Activated CD4-positive, alpha-beta T cell treated with anti-CD3 and anti-CD28 coated beads, Interleukin-2, amount 10 ng/mL, durations not matched to agents 24 days and 14 days (primary cell): ENCODE measurements around the gene RNF223. TPM values are rescaled to one million over a fixed set of nuclear protein-coding genes. Genes with fewer than 3 reads are reported as not detected.

Experiments used
- DNase-seq: peaks from one replicate; pipeline ENCODE4 v3.0.0; 2022
- H3K27ac Mint-ChIP-seq: one replicate; pipeline ENCODE4 v1.8.0; 2022; ENCODE audit warnings: mild to moderate bottlenecking, mixed read lengths
- H3K27me3 Mint-ChIP-seq: one replicate; pipeline ENCODE4 v1.8.0; 2022; ENCODE audit warnings: mixed read lengths
- H3K36me3 Mint-ChIP-seq: one replicate; pipeline ENCODE4 v1.8.0; 2022; ENCODE audit warnings: low read depth, mild to moderate bottlenecking, mixed read lengths
- H3K4me1 Mint-ChIP-seq: one replicate; pipeline ENCODE4 v1.8.0; 2021; ENCODE audit warnings: mixed read lengths
- H3K4me3 Mint-ChIP-seq: one replicate; pipeline ENCODE4 v1.8.0; 2022; ENCODE audit warnings: mild to moderate bottlenecking, moderate library complexity, mixed read lengths
- H3K9me3 Mint-ChIP-seq: one replicate; pipeline ENCODE4 v1.8.0; 2021; ENCODE audit warnings: mixed read lengths
- intact Hi-C: fragments of 100-400 bp; cut with micrococcal nuclease; formaldehyde crosslinking; loops from one replicate; pipeline ENCODE4 v1.15.1; 2023
- total RNA-seq: library from RNA; stranded (reverse); gene quantifications from 2 replicates; pipeline ENCODE4 v1.2.3, GENCODE V29; 2022

The RNF223 gene
- total RNA-seq, result not detected in 2 replicates

GRCh38 chr1:1073743-1074587 is at the start of gene RNF223:
Gene RNF223, minus strand, starts transcription at chr1:1074306. Its CDS starts 1,740 bp downstream, at chr1:1072566.
- no peaks in the 10 kb centered on the region for H3K27me3 Mint-ChIP-seq
- intact Hi-C loops, result no loop called here
- H3K27ac Mint-ChIP-seq, result no peak within 1 kb of the TSS
- no peaks in the 10 kb centered on the region for H3K9me3 Mint-ChIP-seq
- no peaks in the 10 kb centered on the region for H3K36me3 Mint-ChIP-seq
- H3K4me3 Mint-ChIP-seq, result no peak within 1 kb of the TSS
- H3K4me1 Mint-ChIP-seq, result no peaks in the 10 kb centered on the region
- no peak for DNase-seq

- peaks cover 9% of the 10 kb centered on the region for H3K27me3 Mint-ChIP-seq
- DNase-seq, result no peak
- H3K9me3 Mint-ChIP-seq, result no peaks in the 10 kb centered on the region
- H3K4me3 Mint-ChIP-seq, result no peak overlapping the region
- H3K36me3 Mint-ChIP-seq, result no peaks in the 10 kb centered on the region
- no peak overlapping the region for H3K27ac Mint-ChIP-seq
- no peaks in the 10 kb centered on the region for H3K4me1 Mint-ChIP-seq
- intact Hi-C loops, result loop anchor here (1.0 to 2.0 kb wide), 4 partner anchors 86 to 167 kb away; no protein-coding TSS in a partner anchor
Measured at GRCh38 chr1:1122981-1123480, 48.9 kb upstream of the RNF223 start.

GRCh38 chr1:1122078-1122811 is 48.1 kb upstream of the RNF223 start:
- no peak overlapping the region for H3K4me3 Mint-ChIP-seq
- intact Hi-C loops, result loop anchor here (1.0 to 2.0 kb wide), 4 partner anchors 87 to 168 kb away; no protein-coding TSS in a partner anchor
- DNase-seq, result peak; percentile 96
- H3K27ac Mint-ChIP-seq, result peak overlapping the region; percentile 25
- H3K27me3 Mint-ChIP-seq, result peaks cover 9% of the 10 kb centered on the region
- no peaks in the 10 kb centered on the region for H3K4me1 Mint-ChIP-seq
- no peaks in the 10 kb centered on the region for H3K9me3 Mint-ChIP-seq
- no peaks in the 10 kb centered on the region for H3K36me3 Mint-ChIP-seq

GRCh38 chr1:1121611-1122077 is 47.5 kb upstream of the RNF223 start:
- peaks cover 9% of the 10 kb centered on the region for H3K27me3 Mint-ChIP-seq
- no peak overlapping the region for H3K27ac Mint-ChIP-seq
- H3K4me1 Mint-ChIP-seq, result no peaks in the 10 kb centered on the region
- H3K36me3 Mint-ChIP-seq, result no peaks in the 10 kb centered on the region
- no peaks in the 10 kb centered on the region for H3K9me3 Mint-ChIP-seq
- no peak for DNase-seq
- no peak overlapping the region for H3K4me3 Mint-ChIP-seq
- intact Hi-C loops, result loop anchor here (1.0 to 2.0 kb wide), 4 partner anchors 87 to 169 kb away; no protein-coding TSS in a partner anchor

- no peaks in the 10 kb centered on the region for H3K36me3 Mint-ChIP-seq
- H3K4me3 Mint-ChIP-seq, result no peak overlapping the region
- no peaks in the 10 kb centered on the region for H3K9me3 Mint-ChIP-seq
- peaks cover 9% of the 10 kb centered on the region for H3K27me3 Mint-ChIP-seq
- no peak for DNase-seq
- no peak overlapping the region for H3K27ac Mint-ChIP-seq
- H3K4me1 Mint-ChIP-seq, result no peaks in the 10 kb centered on the region
- intact Hi-C loops, result no loop called here
Measured at GRCh38 chr1:1120866-1121591, 46.9 kb upstream of the RNF223 start.

- intact Hi-C loops, result no loop called here
- DNase-seq, result no peak
- Mint-ChIP-seq H3K27me3 (peaks cover 9% of the 10 kb centered on the region), H3K4me3 (no peak overlapping the region), H3K27ac (no peak overlapping the region), H3K36me3 (peaks cover under 1% of the 10 kb centered on the region), H3K4me1 (peaks cover 1% of the 10 kb centered on the region), H3K9me3 (no peaks in the 10 kb centered on the region)
Measured at GRCh38 chr1:1120096-1120495, 46.0 kb upstream of the RNF223 start.

- Mint-ChIP-seq H3K4me3 (no peak overlapping the region), H3K4me1 (peaks cover 8% of the 10 kb centered on the region), H3K27ac (no peak overlapping the region), H3K9me3 (no peaks in the 10 kb centered on the region), H3K27me3 (peaks cover 9% of the 10 kb centered on the region), H3K36me3 (peaks cover 5% of the 10 kb centered on the region)
- intact Hi-C loops, result no loop called here
- no peak for DNase-seq
Measured at GRCh38 chr1:1119272-1119890, 45.3 kb upstream of the RNF223 start.

GRCh38 chr1:1118876-1119220 is 44.7 kb upstream of the RNF223 start:
- no peaks in the 10 kb centered on the region for H3K9me3 Mint-ChIP-seq
- DNase-seq, result no peak
- no peak overlapping the region for H3K27ac Mint-ChIP-seq
- H3K27me3 Mint-ChIP-seq, result peaks cover 9% of the 10 kb centered on the region
- H3K4me1 Mint-ChIP-seq, result peaks cover 9% of the 10 kb centered on the region
- H3K36me3 Mint-ChIP-seq, result peaks cover 6% of the 10 kb centered on the region
- no peak overlapping the region for H3K4me3 Mint-ChIP-seq
- intact Hi-C loops, result no loop called here

- H3K36me3 Mint-ChIP-seq, result peaks cover 11% of the 10 kb centered on the region
- intact Hi-C loops, result no loop called here
- no peak overlapping the region for H3K4me3 Mint-ChIP-seq
- H3K27me3 Mint-ChIP-seq, result peaks cover 9% of the 10 kb centered on the region
- no peak overlapping the region for H3K27ac Mint-ChIP-seq
- H3K4me1 Mint-ChIP-seq, result peaks cover 9% of the 10 kb centered on the region
- DNase-seq, result no peak
- H3K9me3 Mint-ChIP-seq, result peaks cover 2% of the 10 kb centered on the region
Measured at GRCh38 chr1:1118011-1118875, 44.1 kb upstream of the RNF223 start.

GRCh38 chr1:1117469-1117831 is 43.3 kb upstream of the RNF223 start:
- H3K4me1 Mint-ChIP-seq, result peaks cover 9% of the 10 kb centered on the region
- H3K27me3 Mint-ChIP-seq, result peaks cover 9% of the 10 kb centered on the region

GRCh38 chr1:1116701-1117468 is 42.8 kb upstream of the RNF223 start:
- peak; percentile 82 for DNase-seq
- intact Hi-C loops, result loop anchor here (1.0 to 2.0 kb wide), 4 partner anchors 84 to 192 kb away; partner anchors contain the start of genes PUSL1, TNFRSF4 and UBE2J2
- H3K36me3 Mint-ChIP-seq, result peaks cover 23% of the 10 kb centered on the region
- H3K27ac Mint-ChIP-seq, result no peak overlapping the region
- peak overlapping the region; percentile 73 for H3K4me3 Mint-ChIP-seq
- peaks cover 13% of the 10 kb centered on the region for H3K9me3 Mint-ChIP-seq
- peaks cover 9% of the 10 kb centered on the region for H3K27me3 Mint-ChIP-seq
- peaks cover 9% of the 10 kb centered on the region for H3K4me1 Mint-ChIP-seq

More at GRCh38 chr1:1117469-1117831, 43.3 kb upstream of the RNF223 start:
- Mint-ChIP-seq H3K4me3 (peak overlapping the region; percentile 55), H3K36me3 (peaks cover 18% of the 10 kb centered on the region), H3K9me3 (peaks cover 9% of the 10 kb centered on the region), H3K27ac (no peak overlapping the region)
- intact Hi-C loops, result loop anchor here (2.0 kb wide), 2 partner anchors 97 to 191 kb away; partner anchors contain the start of genes PUSL1 and TNFRSF4
- DNase-seq, result no peak
